ENCODE measurements around the gene LRRIQ1. TPM values are rescaled to one million over a fixed set of nuclear protein-coding genes. Genes with fewer than 3 reads are reported as not detected.

LRRIQ1 gene
- total RNA-seq, 1 donor from 2014 or later, result 0.92 TPM

GRCh38 chr12:85278598-85279448, 242.7 kb downstream of the LRRIQ1 start:
- no peak for DNase-seq (ENCODE audit: low read depth)
- TF ChIP-seq CTCF (conservative IDR thresholded peaks at IDR 0.05; ENCODE audit: low read depth, low read length), result no peak
- H3K4me3 ChIP-seq (ENCODE audit: low read depth, low read length), result no peak overlapping the region

GRCh38 chr12:85279449-85280164, 243.5 kb downstream of the LRRIQ1 start:
- no peak for DNase-seq (ENCODE audit: low read depth)
- TF ChIP-seq CTCF (conservative IDR thresholded peaks at IDR 0.05; ENCODE audit: low read depth, low read length), result no peak
- H3K4me3 ChIP-seq (ENCODE audit: low read depth, low read length), result peak overlapping the region; percentile 43

- peak within 1 kb of the TSS; percentile 43 for H3K4me3 ChIP-seq (ENCODE audit: low read depth, low read length)
- TF ChIP-seq CTCF (conservative IDR thresholded peaks at IDR 0.05; ENCODE audit: low read depth, low read length), result no peak
- DNase-seq (ENCODE audit: low read depth), result no peak
Observed at GRCh38 chr12:85280165-85280983, 244.2 kb downstream of the LRRIQ1 start, which contains the start of gene ALX1. Gene ALX1 (plus strand): TSS chr12:85280220. CDS start chr12:85280262, 42 bp downstream.

DNA sequence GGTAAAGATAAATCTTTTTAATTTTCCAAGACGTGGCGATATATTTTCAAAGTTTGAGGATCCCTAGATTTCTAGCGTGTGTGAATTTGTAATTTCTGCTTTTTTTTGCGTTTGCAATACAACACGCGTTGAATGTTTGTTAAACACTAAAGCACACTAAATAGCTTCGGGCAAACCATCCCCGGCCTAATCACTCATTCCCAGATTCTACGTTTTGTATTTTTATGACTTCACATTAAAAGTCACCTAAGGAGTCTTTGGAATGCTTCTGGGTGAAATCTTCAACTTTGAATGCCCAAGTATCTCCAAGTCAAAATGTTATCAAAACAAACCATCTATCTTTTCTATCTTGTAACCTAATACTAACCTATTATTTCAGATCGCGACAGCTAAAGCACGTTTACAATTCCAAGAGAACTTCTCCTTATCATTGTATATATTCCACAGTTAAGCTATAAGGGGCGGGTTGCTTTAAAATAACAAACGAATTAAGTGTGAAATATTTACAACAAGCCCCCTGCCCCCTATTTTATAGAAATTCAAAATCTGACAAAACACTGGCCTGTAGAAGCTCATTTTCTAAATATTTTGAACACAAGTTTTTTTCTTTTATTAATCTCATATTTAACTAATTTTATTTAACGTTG, 245.0 kb downstream of the LRRIQ1 start:
- H3K4me3 ChIP-seq (ENCODE audit: low read depth, low read length), result peak overlapping the region; percentile 43
- no peak for DNase-seq (ENCODE audit: low read depth)
- no peak for TF ChIP-seq CTCF (conservative IDR thresholded peaks at IDR 0.05; ENCODE audit: low read depth, low read length)

DNA sequence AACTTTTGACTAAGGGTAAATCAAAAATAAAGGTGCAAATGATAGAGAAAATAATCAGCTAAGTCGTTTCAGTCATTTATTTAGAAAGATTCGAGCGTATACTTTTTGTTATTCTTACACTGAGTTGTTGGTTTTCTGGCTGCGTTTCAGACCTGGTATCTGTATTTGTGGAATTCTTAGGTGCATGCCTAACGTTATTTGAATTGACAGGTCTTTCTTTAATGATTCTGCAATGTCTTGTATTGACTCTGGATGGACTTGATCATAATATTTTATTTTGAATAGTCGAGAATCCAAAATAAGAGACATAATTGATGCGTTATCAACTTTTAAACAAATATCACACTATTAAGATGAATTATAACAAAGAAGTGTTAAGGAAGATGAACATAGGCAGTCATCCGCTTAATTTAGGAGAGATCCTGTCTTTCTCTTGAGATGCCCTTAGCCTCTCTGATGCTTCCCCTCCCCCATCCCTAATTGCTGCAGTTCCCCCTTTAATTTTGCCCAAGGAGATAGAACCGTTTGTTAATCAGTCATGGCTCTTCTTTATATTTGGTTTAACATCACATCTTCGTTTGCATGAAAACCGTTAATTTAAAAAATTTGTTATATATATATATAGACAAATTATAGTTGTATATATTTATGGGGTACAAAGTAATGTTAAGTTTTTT, 245.6 kb downstream of the LRRIQ1 start:
- TF ChIP-seq CTCF (conservative IDR thresholded peaks at IDR 0.05; ENCODE audit: low read depth, low read length), result no peak
- DNase-seq (ENCODE audit: low read depth), result no peak
- no peak overlapping the region for H3K4me3 ChIP-seq (ENCODE audit: low read depth, low read length)

DNA sequence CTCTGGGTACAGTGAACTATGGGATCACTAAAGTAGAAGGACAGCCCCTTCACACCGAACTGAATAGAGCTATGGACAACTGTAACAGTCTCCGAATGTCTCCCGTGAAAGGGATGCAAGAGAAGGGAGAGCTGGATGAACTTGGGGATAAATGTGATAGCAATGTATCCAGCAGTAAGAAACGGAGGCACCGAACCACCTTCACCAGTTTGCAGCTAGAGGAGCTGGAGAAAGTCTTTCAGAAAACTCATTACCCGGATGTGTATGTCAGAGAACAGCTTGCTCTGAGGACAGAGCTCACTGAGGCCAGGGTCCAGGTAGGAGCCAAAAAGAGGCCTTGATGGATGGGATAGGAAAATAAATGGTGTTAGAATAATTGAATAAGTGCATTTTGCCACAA, 247.4 kb downstream of the LRRIQ1 start:
- no peak for TF ChIP-seq CTCF (conservative IDR thresholded peaks at IDR 0.05; ENCODE audit: low read depth, low read length)

More for the DNA sequence above, 247.4 kb downstream of the LRRIQ1 start:
- no peak for DNase-seq (ENCODE audit: low read depth)
- no peak overlapping the region for H3K4me3 ChIP-seq (ENCODE audit: low read depth, low read length)

Measured in epithelial cell of proximal tubule (primary cell).